ENCODE measurements around the gene C16orf95. TPM values are rescaled to one million over a fixed set of nuclear protein-coding genes. Genes with fewer than 3 reads are reported as not detected.
A peak's percentile ranks its signal among the peaks of the same experiment; 100 is the strongest.

The C16orf95 gene
- total and polyA plus RNA-seq, 12 donors: 0.67 to 9.9 (median 5.3) TPM

DNA sequence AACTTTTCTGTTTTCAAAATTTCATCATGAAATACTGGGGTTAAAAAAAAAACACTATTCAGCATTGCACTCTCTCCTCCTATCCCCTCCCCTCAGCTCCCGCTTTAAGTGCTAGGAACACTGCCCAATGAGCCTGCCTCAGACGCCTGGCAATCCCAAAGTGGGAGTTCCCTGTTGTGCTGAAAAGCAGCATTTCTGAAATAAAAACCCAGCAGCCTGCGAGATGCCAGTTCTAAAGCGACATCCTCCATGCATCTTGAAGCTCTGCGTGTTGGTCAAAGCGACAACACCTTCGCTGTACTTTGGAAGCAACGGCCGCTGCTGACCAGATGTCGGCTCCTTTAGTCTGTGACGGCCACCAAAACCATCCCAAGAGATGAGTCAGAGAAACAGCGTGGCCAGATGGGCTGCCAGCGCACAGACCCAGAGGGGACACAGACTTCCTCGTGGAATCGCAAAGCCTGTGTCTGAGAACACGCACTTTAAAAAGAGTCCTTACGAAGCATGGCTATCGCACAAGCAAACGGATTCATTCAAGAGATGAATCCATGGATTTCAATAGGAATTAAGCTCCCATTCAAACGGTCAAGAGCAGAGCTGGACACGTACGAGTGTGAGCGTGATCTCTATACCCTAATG, 33.6 kb upstream of the C16orf95 start:
- no peak for TF ChIP-seq CTCF (IDR thresholded peaks at IDR 0.05)
- TF ChIP-seq POLR2A (IDR thresholded peaks at IDR 0.05): peak in 1 of 2 donors; percentile 9
- Histone ChIP-seq H3K27ac (peak overlapping the region in 1 of 5 donors; percentile 54), H3K36me3 (replicated peaks in 1 of 2) (peaks cover 0 to 12% of the 10 kb centered on the region in 2 donors), H3K9me3 (replicated peaks in 1 of 3) (no peaks in the 10 kb centered on the region), H3K27me3 (no peaks in the 10 kb centered on the region), H3K4me1 (replicated peaks in 1 of 2) (no peaks in the 10 kb centered on the region), H3K4me3 (no peak overlapping the region)
- intact Hi-C loops (cut with DNase I): no loop called here
- WGBS, 4 donors: 58 to 75% (median 69%) methylated on average over 14 to 23 of the region's 23 CpGs
- DNase-seq: peak in 5 of 7 donors; percentile 41 to 84 (median 55)

- no peaks in the 10 kb centered on the region for H3K4me1 ChIP-seq (replicated peaks in 1 of 2)
- H3K27me3 ChIP-seq: no peaks in the 10 kb centered on the region
- TF ChIP-seq POLR2A (IDR thresholded peaks at IDR 0.05): no peak
- no peak for TF ChIP-seq CTCF (IDR thresholded peaks at IDR 0.05)
- peaks cover 0 to 15% of the 10 kb centered on the region in 2 donors for H3K36me3 ChIP-seq (replicated peaks in 1 of 2)
- 84 to 90% (median 89%) methylated on average over 6 to 8 of the region's 8 CpGs for WGBS, 4 donors
- no peak for DNase-seq
- intact Hi-C loops (cut with DNase I): no loop called here
- H3K4me3 ChIP-seq: no peak overlapping the region
- H3K9me3 ChIP-seq (replicated peaks in 1 of 3): no peaks in the 10 kb centered on the region
- H3K27ac ChIP-seq: no peak overlapping the region
Observed at GRCh38 chr16:87350031-87350430, 32.8 kb upstream of the C16orf95 start.

DNA sequence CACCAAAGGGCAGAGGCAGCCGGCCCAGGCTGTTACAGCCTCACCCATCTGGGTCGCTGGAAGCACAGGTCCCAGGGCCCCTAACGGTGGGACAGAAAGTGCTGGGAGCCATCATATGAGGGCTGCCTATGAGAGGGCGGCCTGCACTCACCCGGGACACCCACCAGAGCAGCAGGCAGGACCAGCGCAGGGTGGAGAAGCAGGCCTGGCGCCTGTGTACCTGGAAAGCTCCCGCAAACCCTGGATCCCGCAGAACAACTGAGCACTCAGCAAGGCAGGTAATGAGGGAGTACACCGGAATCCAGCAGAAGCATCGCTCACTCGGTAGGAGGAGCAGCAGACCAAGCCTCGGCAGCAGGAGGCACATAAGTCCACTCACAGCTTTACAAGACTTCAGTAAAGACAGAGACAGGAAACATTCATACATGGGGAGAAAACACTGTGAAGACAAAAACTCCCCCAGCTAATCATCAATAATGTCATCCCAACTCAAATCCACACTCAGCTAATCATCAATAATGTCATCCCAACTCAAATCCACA, 31.5 kb upstream of the C16orf95 start:
- WGBS, 4 donors: 89 to 94% (median 91%) methylated on average over 9 to 13 of the region's 13 CpGs
- Histone ChIP-seq H3K4me1 (replicated peaks in 1 of 2) (no peaks in the 10 kb centered on the region), H3K9me3 (replicated peaks in 1 of 3) (no peaks in the 10 kb centered on the region), H3K27ac (no peak overlapping the region), H3K4me3 (no peak overlapping the region), H3K36me3 (replicated peaks in 1 of 2) (peaks cover 0 to 21% of the 10 kb centered on the region in 2 donors), H3K27me3 (no peaks in the 10 kb centered on the region)
- TF ChIP-seq CTCF (IDR thresholded peaks at IDR 0.05) (no peak), POLR2A (IDR thresholded peaks at IDR 0.05) (no peak)
- DNase-seq: no peak
- intact Hi-C loops (cut with DNase I): no loop called here

- Histone ChIP-seq H3K27me3 (no peaks in the 10 kb centered on the region), H3K36me3 (replicated peaks in 1 of 2) (peaks cover 0 to 27% of the 10 kb centered on the region in 2 donors), H3K27ac (no peak overlapping the region), H3K9me3 (replicated peaks in 1 of 3) (no peaks in the 10 kb centered on the region), H3K4me3 (no peak overlapping the region), H3K4me1 (replicated peaks in 1 of 2) (no peaks in the 10 kb centered on the region)
- 89 to 95% (median 91%) methylated on average over 12 to 13 of the region's 13 CpGs for WGBS, 4 donors
- intact Hi-C loops (cut with DNase I): no loop called here
- DNase-seq: no peak
- TF ChIP-seq CTCF (IDR thresholded peaks at IDR 0.05): no peak
Observed at GRCh38 chr16:87347932-87348615, 30.9 kb upstream of the C16orf95 start.
